Measurements from ENCODE around the gene NPTX1. TPM values are rescaled to one million over a fixed set of nuclear protein-coding genes. Genes with fewer than 3 reads are reported as not detected.

The NPTX1 gene
- total RNA-seq, 1 donor from 2014 or later = 0.20 TPM

DNA sequence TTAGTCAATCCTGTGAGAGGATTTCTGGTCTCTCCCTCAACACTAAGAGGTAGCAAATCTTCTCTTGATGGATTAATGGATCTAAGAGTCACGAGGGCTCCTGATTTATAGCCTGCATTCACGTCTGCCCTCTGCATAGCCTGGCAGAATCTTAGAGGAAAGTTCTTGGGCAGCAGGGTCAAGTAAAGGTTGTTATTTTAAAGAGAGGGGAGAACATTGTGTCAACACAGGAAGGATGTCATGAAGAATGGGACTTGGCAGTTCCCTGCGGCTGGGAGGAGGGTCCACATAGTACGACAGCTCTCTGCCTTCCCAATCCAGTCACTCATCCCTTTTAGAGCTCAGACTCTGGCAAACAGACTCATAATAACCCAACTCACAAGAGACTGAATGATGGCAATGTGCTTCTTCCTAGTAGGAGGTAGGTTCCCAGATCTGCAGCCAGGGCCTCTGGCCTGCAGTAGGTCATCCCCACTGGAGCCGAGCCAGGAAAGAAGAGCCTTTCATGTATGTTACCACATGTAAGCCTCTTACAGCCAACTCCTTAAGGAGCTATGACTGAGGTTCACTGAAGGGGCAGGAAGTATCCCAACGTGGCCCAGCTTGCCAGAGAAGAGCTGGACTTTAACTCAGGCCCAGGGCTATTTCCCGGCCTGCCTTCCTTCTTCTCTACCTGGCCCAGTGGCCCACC, 42.8 kb upstream of the NPTX1 start:
- DNase-seq (no peak), ATAC-seq (ENCODE audit: low read depth) (no peak)
- TF ChIP-seq, protein P1, sequence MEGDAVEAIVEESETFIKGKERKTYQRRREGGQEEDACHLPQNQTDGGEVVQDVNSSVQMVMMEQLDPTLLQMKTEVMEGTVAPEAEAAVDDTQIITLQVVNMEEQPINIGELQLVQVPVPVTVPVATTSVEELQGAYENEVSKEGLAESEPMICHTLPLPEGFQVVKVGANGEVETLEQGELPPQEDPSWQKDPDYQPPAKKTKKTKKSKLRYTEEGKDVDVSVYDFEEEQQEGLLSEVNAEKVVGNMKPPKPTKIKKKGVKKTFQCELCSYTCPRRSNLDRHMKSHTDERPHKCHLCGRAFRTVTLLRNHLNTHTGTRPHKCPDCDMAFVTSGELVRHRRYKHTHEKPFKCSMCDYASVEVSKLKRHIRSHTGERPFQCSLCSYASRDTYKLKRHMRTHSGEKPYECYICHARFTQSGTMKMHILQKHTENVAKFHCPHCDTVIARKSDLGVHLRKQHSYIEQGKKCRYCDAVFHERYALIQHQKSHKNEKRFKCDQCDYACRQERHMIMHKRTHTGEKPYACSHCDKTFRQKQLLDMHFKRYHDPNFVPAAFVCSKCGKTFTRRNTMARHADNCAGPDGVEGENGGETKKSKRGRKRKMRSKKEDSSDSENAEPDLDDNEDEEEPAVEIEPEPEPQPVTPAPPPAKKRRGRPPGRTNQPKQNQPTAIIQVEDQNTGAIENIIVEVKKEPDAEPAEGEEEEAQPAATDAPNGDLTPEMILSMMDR (IDR thresholded peaks at IDR 0.05) = no peak
- Mint-ChIP-seq H3K36me3 (ENCODE audit: low read depth) (no peaks in the 10 kb centered on the region), H3K9me3 (no peaks in the 10 kb centered on the region), H3K4me1 (no peaks in the 10 kb centered on the region), H3K27me3 (peaks cover 12% of the 10 kb centered on the region), H3K27ac (no peak overlapping the region), H3K4me3 (no peak overlapping the region)
- intact Hi-C loops (cut with micrococcal nuclease) = no loop called here
- CTCF ChIA-PET = no interaction called here
- POLR2A ChIA-PET = no interaction called here

- TF ChIP-seq, protein P1 (IDR thresholded peaks at IDR 0.05) = no peak
- DNase-seq = no peak
- CTCF ChIA-PET = no interaction called here
Measured at GRCh38 chr17:80518392-80518791, 42.0 kb upstream of the NPTX1 start.

GRCh38 chr17:80517641-80518040, 41.2 kb upstream of the NPTX1 start:
- no peaks in the 10 kb centered on the region for H3K9me3 Mint-ChIP-seq
- no peak for ATAC-seq (ENCODE audit: low read depth)
- no peak overlapping the region for H3K27ac Mint-ChIP-seq
- H3K4me3 Mint-ChIP-seq = no peak overlapping the region
- TF ChIP-seq, protein P1 (IDR thresholded peaks at IDR 0.05) = no peak
- H3K36me3 Mint-ChIP-seq (ENCODE audit: low read depth) = no peaks in the 10 kb centered on the region
- no peak for DNase-seq
- CTCF ChIA-PET = no interaction called here
- POLR2A ChIA-PET = no interaction called here
- peaks cover 14% of the 10 kb centered on the region for H3K27me3 Mint-ChIP-seq
- intact Hi-C loops (cut with micrococcal nuclease) = no loop called here
- no peaks in the 10 kb centered on the region for H3K4me1 Mint-ChIP-seq

More at GRCh38 chr17:80518392-80518791, 42.0 kb upstream of the NPTX1 start:
- no peaks in the 10 kb centered on the region for H3K4me1 Mint-ChIP-seq
- ATAC-seq (ENCODE audit: low read depth) = no peak
- intact Hi-C loops (cut with micrococcal nuclease) = no loop called here
- no peak overlapping the region for H3K27ac Mint-ChIP-seq
- H3K4me3 Mint-ChIP-seq = no peak overlapping the region
- no peaks in the 10 kb centered on the region for H3K36me3 Mint-ChIP-seq (ENCODE audit: low read depth)
- no peaks in the 10 kb centered on the region for H3K9me3 Mint-ChIP-seq
- POLR2A ChIA-PET = no interaction called here
- peaks cover 13% of the 10 kb centered on the region for H3K27me3 Mint-ChIP-seq

GRCh38 chr17:80516171-80516932, 39.9 kb upstream of the NPTX1 start:
- intact Hi-C loops (cut with micrococcal nuclease) = no loop called here
- ChIA-PET POLR2A (no interaction called here), CTCF (no interaction called here)

DNA sequence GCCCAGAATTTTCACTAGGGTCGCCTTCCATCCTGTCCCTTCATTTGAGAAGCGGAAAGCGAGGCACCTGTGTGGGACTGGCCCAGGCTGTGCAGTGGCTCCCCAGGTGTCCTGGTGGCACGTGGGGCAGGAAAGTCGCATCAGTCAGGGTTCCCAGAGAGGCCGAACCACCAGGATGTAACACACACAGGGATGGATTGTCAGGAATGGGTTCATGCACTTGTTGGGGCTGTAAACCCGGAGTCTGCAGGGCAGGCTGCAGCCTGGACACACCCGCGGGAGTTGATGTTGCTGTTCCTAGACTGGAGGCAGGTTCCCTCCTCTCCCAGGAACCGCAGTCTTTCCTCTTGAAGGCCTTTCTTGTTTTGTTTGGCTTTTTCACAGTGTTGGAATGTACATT, 37.5 kb upstream of the NPTX1 start:
- H3K27ac Mint-ChIP-seq = no peak overlapping the region
- CTCF ChIA-PET = no interaction called here
- DNase-seq (no peak), ATAC-seq (ENCODE audit: low read depth) (no peak)
- no peak overlapping the region for H3K4me3 Mint-ChIP-seq
- TF ChIP-seq, protein P1 (IDR thresholded peaks at IDR 0.05) = no peak
- POLR2A ChIA-PET = no interaction called here
- no peaks in the 10 kb centered on the region for H3K9me3 Mint-ChIP-seq
- no peaks in the 10 kb centered on the region for H3K36me3 Mint-ChIP-seq (ENCODE audit: low read depth)
- H3K4me1 Mint-ChIP-seq = no peaks in the 10 kb centered on the region
- intact Hi-C loops (cut with micrococcal nuclease) = no loop called here
- H3K27me3 Mint-ChIP-seq = peaks cover 6% of the 10 kb centered on the region

More at GRCh38 chr17:80516171-80516932, 39.9 kb upstream of the NPTX1 start:
- Mint-ChIP-seq H3K4me1 (no peaks in the 10 kb centered on the region), H3K4me3 (no peak overlapping the region), H3K36me3 (ENCODE audit: low read depth) (no peaks in the 10 kb centered on the region), H3K27me3 (peaks cover 13% of the 10 kb centered on the region), H3K9me3 (no peaks in the 10 kb centered on the region), H3K27ac (no peak overlapping the region)
- DNase-seq = no peak
- TF ChIP-seq, protein P1 (IDR thresholded peaks at IDR 0.05) = no peak
- ATAC-seq (ENCODE audit: low read depth) = no peak
